ENCODE measurements around the gene TH. TPM values are rescaled to one million over a fixed set of nuclear protein-coding genes. Genes with fewer than 3 reads are reported as not detected.

TH gene
- not detected in 2 replicates for total RNA-seq

GRCh38 chr11:2171591-2172003 lies at the start of gene TH:
TH (minus strand) TSS chr11:2171815; CDS start chr11:2171786, 29 bp downstream.

GRCh38 chr11:2160736-2161259 lies 10.8 kb downstream of the TH start, which contains the start of gene INS:
INS (minus strand) TSS chr11:2161209; CDS start chr11:2160971, 238 bp downstream.

GRCh38 chr11:2139123-2139521 lies 32.5 kb downstream of the TH start, which contains the start of gene IGF2:
IGF2 (minus strand) TSS chr11:2139389; CDS start chr11:2135523, 3,866 bp downstream.

Other genes with a start within 250 kb of the TH start
- gene MRPL23, start 224.5 kb downstream of the TH start, total RNA-seq = 65.0 and 96.8 TPM in 2 replicates
- gene H19, start 174.0 kb downstream of the TH start, total RNA-seq = 1.1 and 2.3 TPM in 2 replicates
- gene IGF2, start 32.4 kb downstream of the TH start, total RNA-seq = 3.6 and 4.7 TPM in 2 replicates
- not detected in 2 replicates for gene INS, start 10.6 kb downstream of the TH start, total RNA-seq
- not detected in 2 replicates for gene ASCL2, start 98.8 kb upstream of the TH start, total RNA-seq
- not detected in 2 replicates for gene C11orf21, start 130.1 kb upstream of the TH start, total RNA-seq
- not detected in 2 replicates for gene TSPAN32, start 130.2 kb upstream of the TH start, total RNA-seq
- gene CD81, start 205.5 kb upstream of the TH start, total RNA-seq = 148 and 282 TPM in 2 replicates
- gene TSSC4, start 228.9 kb upstream of the TH start, total RNA-seq = 73.1 and 73.2 TPM in 2 replicates